ENCODE measurements around the gene GMPR2. TPM values are rescaled to one million over a fixed set of nuclear protein-coding genes. Genes with fewer than 3 reads are reported as not detected.

The GMPR2 gene
- total RNA-seq, 1 donor from 2014 or later, result 35.6 TPM

DNA sequence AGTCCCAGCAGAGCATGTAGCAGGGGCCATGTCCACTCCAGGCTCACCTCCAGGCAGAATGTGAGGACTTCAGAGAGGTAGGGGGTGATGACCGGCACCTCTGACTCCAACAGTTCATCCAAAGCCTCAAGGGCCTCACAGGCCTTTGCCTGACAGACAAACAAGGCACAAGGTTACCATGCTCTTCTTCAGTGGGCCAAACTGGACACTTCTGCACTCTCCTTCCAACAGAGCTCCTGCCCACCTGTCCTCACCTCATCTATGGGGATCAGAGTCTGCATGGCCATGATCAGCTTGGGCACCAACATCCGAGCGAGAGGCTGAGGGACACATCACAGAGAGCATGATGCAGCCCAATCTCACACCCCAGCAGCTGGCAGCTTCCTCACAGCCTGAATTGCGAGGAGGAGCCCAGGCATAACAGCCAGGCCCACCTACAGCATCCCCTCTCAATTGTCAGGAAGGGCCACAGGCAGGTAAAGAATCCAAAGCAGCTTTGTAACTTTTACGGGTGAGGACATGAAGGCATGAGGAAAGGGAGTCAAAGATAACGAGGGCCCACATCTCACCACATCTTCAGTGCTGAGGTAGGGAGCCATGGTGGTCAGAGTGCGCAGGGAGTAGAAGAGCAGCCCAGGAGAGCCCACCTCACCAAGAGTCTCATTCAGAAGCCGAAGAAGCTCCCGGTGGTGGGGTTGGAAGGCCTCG, 45.7 kb upstream of the GMPR2 start:
- TF ChIP-seq CTCF (IDR thresholded peaks at IDR 0.05) (no peak), POLR2A (IDR thresholded peaks at IDR 0.05) (no peak)
- no peaks in the 10 kb centered on the region for H3K9me3 ChIP-seq
- peaks cover 13% of the 10 kb centered on the region for H3K4me1 ChIP-seq
- H3K27me3 ChIP-seq, result no peaks in the 10 kb centered on the region
- DNase-seq (ENCODE audit: extremely low spot score in 2 of 2), result no peak
- no peak overlapping the region for H3K27ac ChIP-seq
- intact Hi-C loops (cut with DNase I), result no loop called here
- peaks cover 0 to 44% of the 10 kb centered on the region in 2 donors for H3K36me3 ChIP-seq
- no peak overlapping the region for H3K4me3 ChIP-seq

- Histone ChIP-seq H3K4me3 (peak overlapping the region; percentile 50 to 82), H3K4me1 (peaks cover 13% of the 10 kb centered on the region), H3K27me3 (no peaks in the 10 kb centered on the region), H3K36me3 (peaks cover 0 to 50% of the 10 kb centered on the region in 2 donors), H3K27ac (no peak overlapping the region), H3K9me3 (no peaks in the 10 kb centered on the region)
- DNase-seq (ENCODE audit: extremely low spot score in 2 of 2), result no peak
- intact Hi-C loops (cut with DNase I), result no loop called here
- TF ChIP-seq POLR2A (IDR thresholded peaks at IDR 0.05) (no peak), CTCF (IDR thresholded peaks at IDR 0.05) (no peak), POLR2AphosphoS5 (IDR thresholded peaks at IDR 0.05; ENCODE audit: insufficient read depth in 1 of 2, low read depth in 1 of 2) (no peak)
These were observed 45.2 kb upstream of the GMPR2 start for GRCh38 chr14:24187539-24187915.

- no peaks in the 10 kb centered on the region for H3K27me3 ChIP-seq
- H3K27ac ChIP-seq, result peak within 1 kb of the TSS; percentile 23
- H3K9me3 ChIP-seq, result no peaks in the 10 kb centered on the region
- H3K4me3 ChIP-seq, result peak within 1 kb of the TSS; percentile 50 to 82
- DNase-seq (ENCODE audit: extremely low spot score in 2 of 2), result peak in 1 of 2 donors; percentile 98
- H3K4me1 ChIP-seq, result peaks cover 13% of the 10 kb centered on the region
- peak; percentile 83 to 98 for TF ChIP-seq POLR2AphosphoS5 (IDR thresholded peaks at IDR 0.05; ENCODE audit: insufficient read depth in 1 of 2, low read depth in 1 of 2)
- TF ChIP-seq CTCF (IDR thresholded peaks at IDR 0.05), result no peak
- TF ChIP-seq POLR2A (IDR thresholded peaks at IDR 0.05), result peak in 1 of 2 donors; percentile 2
- intact Hi-C loops (cut with DNase I), result no loop called here
- peaks cover 0 to 46% of the 10 kb centered on the region in 2 donors for H3K36me3 ChIP-seq
These were observed 44.3 kb upstream of the GMPR2 start, which contains the start of gene IPO4 for GRCh38 chr14:24188251-24189058. Gene IPO4 (minus strand): TSS chr14:24188816. CDS start chr14:24188787, 29 bp downstream.

GRCh38 chr14:24189059-24189375, 43.7 kb upstream of the GMPR2 start:
- Histone ChIP-seq H3K27me3 (no peaks in the 10 kb centered on the region), H3K4me1 (peaks cover 17% of the 10 kb centered on the region), H3K36me3 (peaks cover 0 to 40% of the 10 kb centered on the region in 2 donors), H3K4me3 (peak overlapping the region; percentile 50 to 82), H3K9me3 (no peaks in the 10 kb centered on the region), H3K27ac (no peak overlapping the region)
- intact Hi-C loops (cut with DNase I), result no loop called here
- no peak for TF ChIP-seq POLR2AphosphoS5 (IDR thresholded peaks at IDR 0.05; ENCODE audit: insufficient read depth in 1 of 2, low read depth in 1 of 2)
- TF ChIP-seq CTCF (IDR thresholded peaks at IDR 0.05), result no peak
- TF ChIP-seq POLR2A (IDR thresholded peaks at IDR 0.05), result no peak
- DNase-seq (ENCODE audit: extremely low spot score in 2 of 2), result no peak

DNA sequence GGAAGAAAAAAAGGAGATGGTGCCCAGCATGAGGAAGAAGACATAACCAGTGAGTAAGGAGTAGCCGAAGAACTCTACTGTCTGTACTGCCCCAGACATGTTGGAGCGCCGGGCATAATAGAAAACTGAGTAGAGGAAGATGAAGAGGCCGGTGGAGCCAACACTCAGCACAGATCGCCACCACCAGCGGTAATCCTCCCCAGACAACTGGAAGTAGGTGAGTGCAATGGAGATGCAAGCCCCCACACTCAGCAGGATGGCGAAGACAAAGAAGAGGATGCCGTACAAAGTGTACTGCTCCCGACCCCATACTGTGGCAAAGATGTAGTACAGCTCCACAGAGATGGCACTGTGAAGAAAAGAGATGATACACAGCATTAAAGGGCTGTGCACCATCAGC, 43.3 kb upstream of the GMPR2 start:
- no peaks in the 10 kb centered on the region for H3K9me3 ChIP-seq
- peaks cover 0 to 36% of the 10 kb centered on the region in 2 donors for H3K36me3 ChIP-seq
- no peak overlapping the region for H3K4me3 ChIP-seq
- peaks cover 21% of the 10 kb centered on the region for H3K4me1 ChIP-seq
- no peak for TF ChIP-seq CTCF (IDR thresholded peaks at IDR 0.05)
- TF ChIP-seq POLR2A (IDR thresholded peaks at IDR 0.05), result no peak
- TF ChIP-seq POLR2AphosphoS5 (IDR thresholded peaks at IDR 0.05; ENCODE audit: insufficient read depth in 1 of 2, low read depth in 1 of 2), result no peak
- intact Hi-C loops (cut with DNase I), result no loop called here
- no peak overlapping the region for H3K27ac ChIP-seq
- DNase-seq (ENCODE audit: extremely low spot score in 2 of 2), result no peak
- H3K27me3 ChIP-seq, result no peaks in the 10 kb centered on the region
